GM18519 (cell line): ENCODE data around the gene SLC7A7.
"Not testable (repeated sequence)": the region's sequence is repeated elsewhere in the genome, so short reads cannot be mapped to it uniquely, and the experiment has no call there.

ENCODE experiments used
- ATAC-seq: cut with Tn5 transposase; IDR thresholded peaks from one replicate; pipeline ENCODE4 v1.9.1; 2021; ENCODE audit warnings: mild to moderate bottlenecking, moderate library complexity; ENCODE audit not compliant: unreplicated experiment, low FRiP score

The SLC7A7 gene

DNA sequence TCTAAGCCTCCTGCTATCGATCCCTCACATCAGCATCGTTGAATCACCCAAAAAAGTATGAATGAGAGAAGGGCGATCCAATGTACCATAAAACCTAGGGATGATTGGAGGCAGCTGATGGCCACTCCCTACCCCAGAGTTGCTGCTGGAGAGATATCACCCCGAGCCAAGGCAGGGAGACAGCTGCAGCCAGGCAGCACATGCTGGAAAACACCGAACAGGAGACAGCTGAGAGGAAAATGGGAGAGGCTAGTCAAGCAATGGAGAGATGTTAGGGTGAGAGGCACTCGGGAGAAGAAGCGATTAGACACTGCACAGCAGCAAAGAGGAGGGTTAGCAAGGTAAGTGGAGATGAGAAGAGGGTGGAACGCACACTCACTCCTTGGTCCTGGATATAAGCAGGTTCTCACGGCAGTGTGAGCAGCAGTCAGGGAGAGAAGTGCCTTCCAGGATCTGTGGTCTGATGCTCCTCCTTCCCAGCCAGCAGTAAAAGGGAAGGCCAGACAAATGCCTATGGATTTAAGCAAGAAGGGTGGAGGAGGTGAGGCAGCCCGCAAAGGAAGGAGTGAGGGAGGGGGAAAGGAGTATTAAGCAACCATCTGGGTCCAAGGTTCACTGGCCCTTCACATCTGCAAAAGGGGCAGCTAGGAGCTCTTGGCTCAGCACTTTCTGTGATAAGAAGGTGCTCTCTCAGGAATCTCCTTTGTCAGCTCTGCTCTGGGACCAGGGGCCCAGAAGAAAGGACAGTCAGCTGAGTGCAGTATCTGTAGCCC lies at the start of gene SLC7A7:
SLC7A7 (minus strand) TSS at position 495 of the 773 bp plus-strand sequence. CDS start 2,037 bp downstream, outside the sequence.
- no peak for ATAC-seq

- ATAC-seq, result no peak
Observed at GRCh38 chr14:22864979-22865378, 49.7 kb upstream of the SLC7A7 start.

DNA sequence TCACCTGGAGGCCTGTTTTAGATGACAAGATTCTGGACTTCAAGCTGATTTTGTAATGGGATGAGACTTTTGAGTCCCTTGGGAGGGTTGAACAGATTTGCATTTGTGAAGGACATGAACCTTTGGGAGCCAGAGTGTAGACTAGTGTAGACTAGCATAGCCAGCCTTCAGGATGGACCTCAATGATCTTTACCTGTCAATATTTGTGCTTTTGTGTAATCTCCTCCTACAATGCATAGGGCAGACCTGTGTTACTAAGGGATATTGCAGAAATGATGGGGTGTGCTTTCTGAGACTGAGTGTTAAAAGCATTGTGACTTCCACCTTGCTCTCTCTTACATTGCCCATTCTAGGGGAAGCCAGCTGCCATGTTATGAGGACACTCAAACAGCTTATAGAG lies 46.4 kb upstream of the SLC7A7 start:
- ATAC-seq, result no peak

- not testable (repeated sequence) for ATAC-seq
Observed at GRCh38 chr14:22860377-22860776, 45.1 kb upstream of the SLC7A7 start.

DNA sequence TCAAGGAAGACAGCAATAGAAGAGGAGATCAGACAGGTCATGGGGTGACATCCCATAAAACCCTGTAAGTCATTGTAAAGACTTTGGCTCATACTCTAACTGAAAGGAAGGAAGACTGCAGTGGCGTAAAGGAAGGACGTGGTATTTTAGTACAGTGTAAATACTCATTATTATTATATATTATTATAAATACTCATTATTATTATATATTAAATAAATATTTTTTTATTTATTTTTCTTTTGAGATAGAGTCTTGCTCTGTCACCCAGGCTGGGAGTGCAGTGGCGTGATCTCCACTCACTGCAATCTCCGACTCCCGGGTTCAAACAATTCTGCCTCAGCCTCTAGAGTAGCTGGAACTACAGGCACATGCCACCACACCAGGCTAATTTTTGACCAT lies 41.2 kb upstream of the SLC7A7 start:
- ATAC-seq, result no peak

DNA sequence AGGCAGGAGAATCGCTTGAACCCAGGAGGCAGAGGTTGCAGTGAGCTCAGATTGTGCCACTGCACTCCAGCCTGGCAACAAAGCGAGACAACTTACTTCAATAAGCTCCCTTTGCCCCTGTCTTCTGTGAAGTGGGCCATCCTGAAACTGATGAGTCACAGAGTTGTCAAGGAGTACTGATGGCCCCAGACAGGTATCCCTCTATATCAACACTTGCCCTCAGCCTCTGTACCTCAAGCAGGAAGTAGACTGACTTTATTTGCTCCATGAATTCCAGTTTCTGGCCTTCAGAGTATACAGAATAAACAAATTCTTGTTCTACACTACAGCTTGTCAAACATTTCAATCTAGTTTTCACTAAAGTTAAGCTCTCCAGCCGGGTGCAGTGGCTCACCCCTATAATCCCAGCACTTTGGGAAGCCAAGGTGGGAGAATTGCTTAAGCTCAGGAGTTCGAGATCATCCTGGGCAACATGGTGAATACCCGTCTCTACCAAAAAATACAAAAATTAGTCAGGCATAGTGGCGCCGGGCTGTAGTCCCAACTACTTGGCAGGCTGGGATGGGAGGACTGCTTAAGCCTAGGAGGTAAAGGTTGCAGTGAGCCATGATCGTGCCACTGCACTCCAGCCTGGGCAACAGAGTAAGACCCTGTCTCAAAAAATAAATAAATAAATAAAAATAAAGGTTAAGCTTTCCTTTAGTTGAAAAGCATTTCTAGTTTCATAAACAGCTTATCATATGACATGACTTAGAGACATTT lies 39.9 kb upstream of the SLC7A7 start:
- ATAC-seq, result no peak

GRCh38 chr14:22854296-22854695 lies 39.1 kb upstream of the SLC7A7 start:
- ATAC-seq, result not testable (repeated sequence)

GRCh38 chr14:22852940-22853767 lies 37.9 kb upstream of the SLC7A7 start:
- no peak for ATAC-seq

DNA sequence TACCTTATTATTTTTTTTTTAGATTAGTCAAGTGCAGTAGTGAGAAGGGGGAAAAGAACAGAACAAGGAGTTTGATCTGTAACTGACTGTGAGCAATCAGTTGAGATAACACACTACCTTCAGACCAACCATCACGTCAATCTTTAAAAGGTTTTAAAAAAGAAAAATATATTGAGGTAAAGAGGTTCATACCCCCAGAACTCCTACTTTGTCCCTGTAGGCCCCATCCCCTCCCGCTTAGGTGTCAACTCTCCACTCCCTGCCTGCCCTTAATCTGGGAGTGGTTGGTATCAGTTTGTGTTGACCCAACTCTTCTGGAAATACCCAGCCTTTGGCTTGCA lies 37.3 kb upstream of the SLC7A7 start:
- no peak for ATAC-seq

DNA sequence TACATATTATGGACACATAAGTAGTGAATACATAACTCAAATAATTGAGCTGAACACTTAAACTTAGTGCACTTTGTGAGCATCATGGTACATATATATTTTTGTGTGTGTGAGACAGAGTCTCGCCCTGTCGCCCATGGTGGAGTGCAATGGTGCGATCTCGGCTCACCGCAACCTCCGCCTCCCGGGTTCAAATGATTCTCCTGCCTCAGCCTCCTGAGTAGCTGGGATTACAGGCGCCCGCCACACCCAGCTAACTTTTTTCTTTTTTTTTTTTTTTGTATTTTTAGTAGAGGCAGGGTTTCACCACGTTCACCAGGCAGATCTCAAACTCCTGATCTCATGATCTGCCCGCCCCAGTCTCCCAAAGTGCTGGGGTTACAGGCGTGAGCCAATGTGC lies 36.9 kb upstream of the SLC7A7 start:
- not testable (repeated sequence) for ATAC-seq

- no peak for ATAC-seq
Observed at GRCh38 chr14:22850944-22851764, 35.9 kb upstream of the SLC7A7 start.

GRCh38 chr14:22849212-22849819 lies 34.1 kb upstream of the SLC7A7 start:
- ATAC-seq, result no peak

- ATAC-seq, result no peak
Observed at GRCh38 chr14:22848351-22849164, 33.3 kb upstream of the SLC7A7 start.

DNA sequence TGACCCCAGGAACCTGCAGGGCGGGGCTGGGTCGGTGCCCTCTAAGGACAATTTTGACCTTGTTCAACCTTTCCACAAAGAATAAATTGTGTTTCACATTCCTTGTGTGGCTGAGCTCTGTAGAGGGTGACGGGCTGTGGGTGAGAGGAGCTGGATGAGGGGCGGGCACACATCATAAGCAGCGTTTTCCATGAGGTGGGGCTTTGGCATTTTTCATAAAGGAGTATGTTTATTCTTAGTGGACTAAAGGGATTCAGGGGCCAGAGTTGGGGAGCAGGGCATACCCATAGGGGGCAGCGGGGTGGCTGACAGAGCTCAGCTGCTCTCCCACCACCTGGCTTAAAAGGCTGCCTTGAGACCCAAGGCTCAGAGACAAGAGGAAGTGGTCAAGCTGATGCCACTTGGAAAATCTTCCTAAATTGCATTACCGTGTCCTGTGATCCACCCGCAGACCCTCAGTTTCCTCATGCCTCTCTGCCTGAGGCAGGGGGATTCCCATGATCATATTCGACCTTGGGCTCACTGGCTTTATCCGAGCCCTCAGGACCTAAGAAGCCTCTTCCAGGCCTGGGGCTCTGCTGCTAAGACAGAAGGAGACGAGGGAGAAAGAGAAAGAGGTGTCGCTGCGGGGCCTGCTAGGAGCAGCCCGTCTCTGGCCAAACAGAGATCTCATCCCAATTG lies 32.6 kb upstream of the SLC7A7 start:
- no peak for ATAC-seq

GRCh38 chr14:22846811-22847307 lies 31.6 kb upstream of the SLC7A7 start:
- ATAC-seq, result no peak

DNA sequence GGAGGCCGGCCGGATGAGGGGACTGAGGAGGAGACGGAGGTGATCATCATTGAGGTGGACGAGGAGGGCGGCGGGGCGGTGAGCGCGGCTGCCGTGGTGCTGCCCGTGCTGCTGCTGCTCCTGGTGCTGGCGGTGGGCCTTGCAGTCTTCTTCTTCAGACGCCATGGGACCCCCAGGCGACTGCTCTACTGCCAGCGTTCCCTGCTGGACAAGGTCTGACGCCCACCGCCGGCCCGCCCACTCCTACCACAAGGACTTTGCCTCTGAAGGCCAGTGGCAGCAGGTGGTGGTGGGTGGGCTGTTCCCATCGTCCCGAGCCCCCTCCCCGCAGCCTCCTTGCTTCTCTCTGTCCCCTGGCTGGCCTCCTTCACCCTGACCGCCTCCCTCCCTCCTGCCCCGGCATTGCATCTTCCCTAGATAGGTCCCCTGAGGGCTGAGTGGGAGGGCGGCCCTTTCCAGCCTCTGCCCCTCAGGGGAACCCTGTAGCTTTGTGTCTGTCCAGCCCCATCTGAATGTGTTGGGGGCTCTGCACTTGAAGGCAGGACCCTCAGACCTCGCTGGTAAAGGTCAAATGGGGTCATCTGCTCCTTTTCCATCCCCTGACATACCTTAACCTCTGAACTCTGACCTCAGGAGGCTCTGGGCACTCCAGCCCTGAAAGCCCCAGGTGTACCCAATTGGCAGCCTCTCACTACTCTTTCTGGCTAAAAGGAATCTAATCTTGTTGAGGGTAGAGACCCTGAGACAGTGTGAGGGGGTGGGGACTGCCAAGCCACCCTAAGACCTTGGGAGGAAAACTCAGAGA lies 30.8 kb upstream of the SLC7A7 start:
- ATAC-seq, result no peak

- ATAC-seq, result no peak
Observed at GRCh38 chr14:22845103-22845394, 29.8 kb upstream of the SLC7A7 start.
